Measurements from ENCODE around the gene KDM2A.
"Not testable (repeated sequence)": the region's sequence is repeated elsewhere in the genome, so short reads cannot be mapped to it uniquely, and the experiment has no call there.

DNA sequence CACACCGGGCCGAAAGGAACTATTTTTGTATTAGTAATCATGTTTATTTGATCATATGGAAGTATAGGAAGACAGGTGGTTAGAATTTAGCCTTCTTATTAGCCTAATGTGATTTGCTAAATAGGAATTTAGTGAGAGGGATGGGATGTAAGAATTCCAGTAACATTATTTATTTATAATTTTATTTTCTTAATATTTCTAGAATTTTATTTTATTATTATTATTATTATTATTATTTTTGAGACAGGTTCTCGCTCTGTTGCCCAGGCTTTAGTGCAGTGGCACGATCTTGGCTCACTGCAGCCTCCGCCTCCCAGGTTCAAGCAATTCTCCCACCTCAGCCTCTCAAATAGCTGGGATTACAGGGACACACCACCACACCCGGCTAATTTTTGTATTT, 90.2 kb downstream of the KDM2A start:
- TF ChIP-seq, protein P1, sequence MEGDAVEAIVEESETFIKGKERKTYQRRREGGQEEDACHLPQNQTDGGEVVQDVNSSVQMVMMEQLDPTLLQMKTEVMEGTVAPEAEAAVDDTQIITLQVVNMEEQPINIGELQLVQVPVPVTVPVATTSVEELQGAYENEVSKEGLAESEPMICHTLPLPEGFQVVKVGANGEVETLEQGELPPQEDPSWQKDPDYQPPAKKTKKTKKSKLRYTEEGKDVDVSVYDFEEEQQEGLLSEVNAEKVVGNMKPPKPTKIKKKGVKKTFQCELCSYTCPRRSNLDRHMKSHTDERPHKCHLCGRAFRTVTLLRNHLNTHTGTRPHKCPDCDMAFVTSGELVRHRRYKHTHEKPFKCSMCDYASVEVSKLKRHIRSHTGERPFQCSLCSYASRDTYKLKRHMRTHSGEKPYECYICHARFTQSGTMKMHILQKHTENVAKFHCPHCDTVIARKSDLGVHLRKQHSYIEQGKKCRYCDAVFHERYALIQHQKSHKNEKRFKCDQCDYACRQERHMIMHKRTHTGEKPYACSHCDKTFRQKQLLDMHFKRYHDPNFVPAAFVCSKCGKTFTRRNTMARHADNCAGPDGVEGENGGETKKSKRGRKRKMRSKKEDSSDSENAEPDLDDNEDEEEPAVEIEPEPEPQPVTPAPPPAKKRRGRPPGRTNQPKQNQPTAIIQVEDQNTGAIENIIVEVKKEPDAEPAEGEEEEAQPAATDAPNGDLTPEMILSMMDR (IDR thresholded peaks at IDR 0.05), result not testable (repeated sequence)
- not testable (repeated sequence) for TF ChIP-seq POLR2A (IDR thresholded peaks at IDR 0.05)
